GM12801 (cell line): Measurements from ENCODE around the gene TIA1.

Experiments
- CTCF ChIP-seq: IDR thresholded peaks from one replicate; pipeline ENCODE4 v1.5.1; 2011; ENCODE audit warnings: control low read depth; ENCODE audit not compliant: insufficient read length; ENCODE audit errors: extremely low read depth

TIA1 gene

GRCh38 chr2:70255637-70256314 is 7.3 kb upstream of the TIA1 start:
- no peak for TF ChIP-seq CTCF

GRCh38 chr2:70250434-70250833 is 2.0 kb upstream of the TIA1 start:
- no peak for TF ChIP-seq CTCF

- no peak for TF ChIP-seq CTCF
These were observed 856 bp downstream of the TIA1 start for GRCh38 chr2:70247364-70248180.

GRCh38 chr2:70243806-70244584 is 4.4 kb downstream of the TIA1 start:
- no peak for TF ChIP-seq CTCF

GRCh38 chr2:70242552-70242951 is 5.9 kb downstream of the TIA1 start:
- TF ChIP-seq CTCF = no peak

GRCh38 chr2:70241340-70241739 is 7.1 kb downstream of the TIA1 start:
- TF ChIP-seq CTCF = no peak

- TF ChIP-seq CTCF = no peak
These were observed 7.8 kb downstream of the TIA1 start for GRCh38 chr2:70240599-70240998.
